A549 (cell line): ENCODE data around the gene DNMT3B.

Source experiments
- CBX2 ChIP-seq: fragments of 200-600 bp; sonication (generic); IDR thresholded peaks from 2 replicates; pipeline ENCODE4 v1.6.1; 2016; ENCODE audit warnings: low read depth, mild to moderate bottlenecking, borderline replicate concordance
- CTCF ChIP-seq: fragments of >200 bp; sonication (Bioruptor Twin); formaldehyde crosslinking; IDR thresholded peaks from 3 replicates; pipeline ENCODE4 v1.5.1; 2016
- TF ChIP-seq, protein P1 (sequence below): IDR thresholded peaks from 2 replicates; pipeline ENCODE4 v1.6.1; 2012

- TF ChIP-seq CBX2 (no peak), CTCF (no peak)
- TF ChIP-seq, protein P1, sequence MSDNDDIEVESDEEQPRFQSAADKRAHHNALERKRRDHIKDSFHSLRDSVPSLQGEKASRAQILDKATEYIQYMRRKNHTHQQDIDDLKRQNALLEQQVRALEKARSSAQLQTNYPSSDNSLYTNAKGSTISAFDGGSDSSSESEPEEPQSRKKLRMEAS: no peak
These were observed 66.0 kb downstream of the DNMT3B start for GRCh38 chr20:32828029-32828680.
